GM06990 (cell line): Measurements from ENCODE around the gene GPR139.

Experiments used
- DNase-seq: peaks from one replicate; pipeline ENCODE4 v3.0.0-alpha.2; 2011; ENCODE audit not compliant: insufficient read length; ENCODE audit errors: extremely low read depth
- H3K27me3 ChIP-seq: replicated peaks from 2 replicates; pipeline ENCODE4 v1.6.0; 2011; ENCODE audit warnings: low read length; ENCODE audit not compliant: control insufficient read depth, insufficient read depth
- H3K36me3 ChIP-seq: 2 replicates; pipeline ENCODE4 v1.5.1; 2011; ENCODE audit warnings: low read length; ENCODE audit not compliant: control insufficient read depth, insufficient read depth
- H3K4me3 ChIP-seq: replicated peaks from 2 replicates; pipeline ENCODE4 v1.5.1; 2011; ENCODE audit warnings: low read depth, mild to moderate bottlenecking, control low read depth, low read length
- TF ChIP-seq, protein P1 (sequence below): IDR thresholded peaks from 2 replicates; pipeline ENCODE4 v1.5.1; 2011; ENCODE audit warnings: low read length, control low read depth, mild to moderate bottlenecking, inconsistent platforms; ENCODE audit not compliant: insufficient read depth, poor library complexity, severe bottlenecking

GPR139 gene

DNA sequence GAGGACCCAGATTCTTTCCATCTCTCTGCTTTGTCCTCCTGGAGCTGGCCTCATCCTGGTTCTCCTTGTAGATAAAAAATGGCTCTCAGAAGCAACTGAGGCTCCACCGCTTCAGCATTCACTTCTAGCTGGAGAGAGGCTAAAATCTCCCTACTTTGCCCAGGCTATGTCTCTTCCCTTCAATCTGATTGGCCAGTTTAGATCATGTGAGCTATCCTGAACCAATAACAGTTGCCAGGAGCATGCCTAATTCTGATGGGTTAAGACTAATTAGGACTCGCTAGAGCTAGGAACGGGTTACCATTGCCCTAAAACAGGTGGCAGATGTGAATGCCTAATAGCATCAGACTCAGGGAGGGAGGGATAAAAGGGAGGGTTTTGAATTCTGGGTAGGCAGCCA lies 89.6 kb downstream of the GPR139 start:
- DNase-seq: no peak
- H3K4me3 ChIP-seq: no peak overlapping the region
- TF ChIP-seq, protein P1, sequence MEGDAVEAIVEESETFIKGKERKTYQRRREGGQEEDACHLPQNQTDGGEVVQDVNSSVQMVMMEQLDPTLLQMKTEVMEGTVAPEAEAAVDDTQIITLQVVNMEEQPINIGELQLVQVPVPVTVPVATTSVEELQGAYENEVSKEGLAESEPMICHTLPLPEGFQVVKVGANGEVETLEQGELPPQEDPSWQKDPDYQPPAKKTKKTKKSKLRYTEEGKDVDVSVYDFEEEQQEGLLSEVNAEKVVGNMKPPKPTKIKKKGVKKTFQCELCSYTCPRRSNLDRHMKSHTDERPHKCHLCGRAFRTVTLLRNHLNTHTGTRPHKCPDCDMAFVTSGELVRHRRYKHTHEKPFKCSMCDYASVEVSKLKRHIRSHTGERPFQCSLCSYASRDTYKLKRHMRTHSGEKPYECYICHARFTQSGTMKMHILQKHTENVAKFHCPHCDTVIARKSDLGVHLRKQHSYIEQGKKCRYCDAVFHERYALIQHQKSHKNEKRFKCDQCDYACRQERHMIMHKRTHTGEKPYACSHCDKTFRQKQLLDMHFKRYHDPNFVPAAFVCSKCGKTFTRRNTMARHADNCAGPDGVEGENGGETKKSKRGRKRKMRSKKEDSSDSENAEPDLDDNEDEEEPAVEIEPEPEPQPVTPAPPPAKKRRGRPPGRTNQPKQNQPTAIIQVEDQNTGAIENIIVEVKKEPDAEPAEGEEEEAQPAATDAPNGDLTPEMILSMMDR: no peak
- H3K27me3 ChIP-seq: no peaks in the 10 kb centered on the region
- H3K36me3 ChIP-seq: no peaks in the 10 kb centered on the region
